ENCODE measurements around the gene GRIK3.

DNA sequence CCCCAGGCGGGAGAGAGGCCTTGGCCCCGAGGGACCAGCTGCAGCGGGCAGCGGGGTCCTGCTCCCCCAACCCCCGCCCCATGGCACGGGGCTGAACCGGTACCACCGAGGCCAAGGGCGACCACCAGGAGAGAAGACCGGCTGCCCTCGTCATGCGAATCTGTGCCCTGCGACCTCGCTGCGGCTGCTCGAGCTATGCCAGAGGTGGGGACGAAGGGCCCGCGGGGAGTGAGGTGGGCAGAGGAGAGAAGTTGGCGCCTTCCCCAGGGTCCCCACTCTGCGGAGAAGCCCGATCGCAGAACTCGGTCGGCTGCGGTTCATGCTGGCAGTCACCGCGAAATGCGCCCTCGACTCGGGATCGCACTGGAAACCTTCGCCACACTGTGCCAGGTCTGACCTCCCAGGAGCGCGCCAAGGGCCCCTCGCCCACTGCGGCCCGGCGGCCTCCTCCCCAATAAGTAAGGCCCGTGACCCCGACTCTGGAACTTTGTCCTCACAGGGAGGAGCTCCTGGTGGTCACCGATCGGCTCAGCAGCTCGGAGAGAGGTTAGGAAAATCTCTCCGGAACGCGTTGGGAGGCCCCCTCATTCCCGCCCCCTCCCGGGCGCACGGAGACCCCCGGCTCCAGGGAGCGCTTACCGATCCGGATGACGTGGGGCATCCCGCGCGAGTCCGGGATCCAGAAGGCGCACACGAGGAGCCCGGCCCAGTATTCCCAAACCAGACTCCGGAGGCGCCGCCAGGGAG lies 787 bp downstream of the GRIK3 start:
- TF ChIP-seq, protein P1, sequence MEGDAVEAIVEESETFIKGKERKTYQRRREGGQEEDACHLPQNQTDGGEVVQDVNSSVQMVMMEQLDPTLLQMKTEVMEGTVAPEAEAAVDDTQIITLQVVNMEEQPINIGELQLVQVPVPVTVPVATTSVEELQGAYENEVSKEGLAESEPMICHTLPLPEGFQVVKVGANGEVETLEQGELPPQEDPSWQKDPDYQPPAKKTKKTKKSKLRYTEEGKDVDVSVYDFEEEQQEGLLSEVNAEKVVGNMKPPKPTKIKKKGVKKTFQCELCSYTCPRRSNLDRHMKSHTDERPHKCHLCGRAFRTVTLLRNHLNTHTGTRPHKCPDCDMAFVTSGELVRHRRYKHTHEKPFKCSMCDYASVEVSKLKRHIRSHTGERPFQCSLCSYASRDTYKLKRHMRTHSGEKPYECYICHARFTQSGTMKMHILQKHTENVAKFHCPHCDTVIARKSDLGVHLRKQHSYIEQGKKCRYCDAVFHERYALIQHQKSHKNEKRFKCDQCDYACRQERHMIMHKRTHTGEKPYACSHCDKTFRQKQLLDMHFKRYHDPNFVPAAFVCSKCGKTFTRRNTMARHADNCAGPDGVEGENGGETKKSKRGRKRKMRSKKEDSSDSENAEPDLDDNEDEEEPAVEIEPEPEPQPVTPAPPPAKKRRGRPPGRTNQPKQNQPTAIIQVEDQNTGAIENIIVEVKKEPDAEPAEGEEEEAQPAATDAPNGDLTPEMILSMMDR (IDR thresholded peaks at IDR 0.05): no peak
- TF ChIP-seq ZFX (IDR thresholded peaks at IDR 0.05; ENCODE audit: borderline replicate concordance): no peak

Measured in 22Rv1 (cell line).